ENCODE results near the gene PTPRU.

PTPRU gene

DNA sequence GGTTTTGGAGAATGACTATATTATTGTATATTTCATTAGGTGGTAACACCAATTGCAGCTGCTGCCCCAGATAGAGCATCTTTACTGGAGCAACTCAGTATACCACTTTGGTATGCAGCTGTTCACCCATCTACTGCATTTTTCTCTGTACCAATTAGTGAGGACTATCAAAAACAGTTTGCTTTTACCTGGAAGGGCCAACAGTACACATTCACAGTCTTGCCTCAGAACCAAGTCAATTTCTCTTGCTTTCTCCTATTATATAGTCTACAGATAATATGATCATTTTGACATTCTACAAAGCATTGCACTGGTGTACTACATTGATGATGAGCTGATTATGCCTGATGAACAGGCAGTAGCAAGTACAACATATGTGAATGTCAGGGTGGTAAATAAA lies 99.3 kb downstream of the PTPRU start:
- no peak for DNase-seq

DNA sequence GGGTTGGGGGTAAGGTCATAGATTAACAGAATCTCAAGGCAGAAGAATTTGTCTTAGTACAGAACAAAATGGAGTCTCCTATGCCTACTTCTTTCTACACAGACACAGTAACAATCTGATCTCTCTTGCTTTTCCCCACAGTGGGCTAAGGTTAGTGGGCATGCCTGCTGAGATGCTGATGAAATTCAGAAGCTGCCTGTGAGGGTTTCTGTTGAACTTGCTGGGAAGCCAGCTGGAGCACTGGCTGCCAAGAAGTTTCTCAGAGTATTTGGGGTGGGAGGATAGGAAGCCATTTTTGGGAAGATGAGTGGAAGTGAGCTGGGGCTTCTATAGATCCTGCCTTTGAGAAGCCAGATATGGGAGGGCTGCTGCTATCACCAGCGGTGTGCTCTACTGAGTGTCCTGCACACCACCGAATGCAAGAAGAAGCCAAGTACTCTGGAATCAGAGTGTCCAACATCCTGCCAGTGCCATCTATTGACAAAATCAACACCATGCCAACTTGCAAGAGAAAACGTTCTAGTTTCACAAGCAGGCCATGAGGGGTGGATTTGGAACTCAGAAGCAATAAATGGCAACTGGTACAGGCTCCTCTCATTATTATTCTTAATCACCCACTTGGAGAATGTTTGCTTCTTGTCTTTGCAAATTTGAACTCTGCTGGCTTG lies 102.7 kb downstream of the PTPRU start:
- no peak for DNase-seq

DNA sequence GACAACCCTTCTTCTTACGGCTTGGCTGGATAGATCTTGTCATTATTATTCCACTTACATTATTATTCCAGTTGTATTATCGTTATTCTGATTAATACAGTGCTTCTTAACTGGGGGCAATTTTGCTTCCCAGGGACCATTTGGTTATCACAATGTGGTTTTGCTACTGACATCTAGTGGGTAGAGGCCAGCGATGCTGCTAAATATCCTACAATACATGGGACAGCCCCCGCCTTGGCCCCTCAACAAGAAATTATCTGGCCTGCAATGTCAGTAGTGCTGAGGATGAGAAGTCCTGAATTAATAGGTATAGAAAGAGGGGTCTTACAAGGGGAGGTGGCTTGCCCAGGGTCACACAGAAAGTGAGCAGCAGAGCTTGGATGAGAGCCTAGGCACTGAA lies 105.6 kb downstream of the PTPRU start:
- DNase-seq: no peak

DNA sequence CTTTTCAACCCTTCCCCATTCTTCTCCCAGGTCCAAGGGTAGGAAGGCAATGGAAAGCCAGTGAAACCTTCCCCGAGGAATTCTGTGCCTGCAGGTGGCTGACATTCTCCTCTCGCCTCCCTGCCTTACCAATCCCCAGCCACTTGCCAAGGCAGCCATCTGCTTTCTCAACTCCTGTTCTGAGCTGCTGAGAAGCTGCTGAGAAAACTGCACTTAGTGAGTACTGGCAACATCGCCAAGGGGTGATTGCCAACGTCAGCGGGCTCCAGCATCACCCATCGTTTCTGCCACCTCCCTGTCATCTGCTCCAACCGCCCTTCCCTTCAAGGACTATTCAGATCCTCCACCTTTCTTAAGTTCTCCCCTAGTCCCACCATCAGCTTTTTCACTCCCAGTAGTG lies 106.0 kb downstream of the PTPRU start:
- DNase-seq: no peak

DNA sequence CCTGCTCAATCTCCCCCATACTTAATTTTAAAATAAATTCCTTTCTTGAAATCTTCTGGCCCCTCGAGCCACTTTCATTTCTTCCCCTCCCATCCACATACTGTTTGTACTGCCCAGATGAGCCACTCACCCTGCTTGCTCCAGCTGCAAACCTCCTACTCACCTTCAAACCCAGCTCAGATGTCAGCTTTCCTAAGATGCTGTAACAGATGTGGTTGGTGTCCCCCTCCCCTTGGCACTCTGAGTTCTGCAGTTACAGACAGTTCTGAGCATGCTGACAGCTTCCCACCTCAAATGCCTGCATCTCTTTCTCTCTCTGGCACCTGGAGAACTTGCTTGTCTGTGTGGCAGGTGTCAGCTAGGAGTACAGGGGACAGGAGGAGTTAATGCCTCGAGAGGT lies 106.7 kb downstream of the PTPRU start:
- no peak for DNase-seq

DNA sequence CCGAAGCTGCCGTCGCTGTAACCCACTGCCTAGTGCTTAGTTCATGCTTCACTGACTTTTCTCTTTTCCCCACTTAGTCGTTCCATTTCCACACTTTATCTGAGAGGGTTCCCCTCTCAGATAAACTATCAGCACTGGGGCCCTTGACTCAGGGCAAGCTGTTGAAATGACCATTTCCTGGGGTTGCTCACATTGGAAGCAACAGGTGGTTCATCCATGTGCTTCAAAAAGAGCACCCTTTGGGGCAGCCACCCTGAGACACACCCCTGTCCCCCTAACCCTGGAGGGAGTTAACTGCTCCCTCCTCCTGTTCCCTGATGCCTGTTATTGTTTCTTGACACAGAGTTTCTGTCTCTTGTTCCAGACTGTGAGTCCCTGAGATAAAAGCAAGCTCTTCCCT lies 107.2 kb downstream of the PTPRU start:
- DNase-seq: no peak

DNA sequence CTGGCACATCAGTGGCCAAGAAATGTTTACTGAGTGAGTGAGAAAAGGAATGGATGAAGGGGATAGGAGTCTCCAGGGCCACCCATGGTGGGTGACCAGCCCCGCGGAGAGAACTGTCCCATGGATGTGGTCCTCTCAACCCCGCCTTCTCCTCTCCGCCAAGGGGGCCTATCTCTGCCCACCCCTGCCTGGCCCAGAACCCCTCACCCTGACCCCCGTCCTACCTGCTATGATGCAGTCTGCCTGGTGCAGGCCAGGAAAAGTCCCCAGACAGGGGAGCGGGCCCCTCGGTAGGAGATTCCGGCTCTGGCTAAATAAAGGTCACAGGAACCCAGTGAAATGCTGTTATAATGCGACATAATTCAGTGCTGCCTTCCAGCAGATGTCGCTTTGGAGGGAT lies 107.6 kb downstream of the PTPRU start:
- no peak for DNase-seq

DNA sequence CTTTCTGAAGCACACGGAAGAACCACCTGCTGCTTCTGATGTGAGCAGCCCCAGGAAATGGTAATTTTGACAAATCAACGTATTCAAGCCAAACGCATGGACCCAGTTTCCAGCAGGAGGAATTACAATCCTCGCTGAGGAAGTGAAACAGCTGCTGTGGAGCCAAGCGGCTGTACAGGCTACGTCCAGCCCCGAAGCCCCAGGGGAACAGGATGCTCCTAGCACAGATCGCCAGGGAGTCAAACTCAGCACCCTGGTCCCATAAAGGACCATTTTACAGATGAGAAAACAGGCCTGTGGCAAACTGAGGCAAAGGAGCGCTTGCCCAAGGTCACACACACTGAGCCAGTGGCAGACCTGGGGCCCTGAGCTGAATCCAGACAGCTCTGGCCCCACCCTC lies 108.0 kb downstream of the PTPRU start:
- no peak for DNase-seq

DNA sequence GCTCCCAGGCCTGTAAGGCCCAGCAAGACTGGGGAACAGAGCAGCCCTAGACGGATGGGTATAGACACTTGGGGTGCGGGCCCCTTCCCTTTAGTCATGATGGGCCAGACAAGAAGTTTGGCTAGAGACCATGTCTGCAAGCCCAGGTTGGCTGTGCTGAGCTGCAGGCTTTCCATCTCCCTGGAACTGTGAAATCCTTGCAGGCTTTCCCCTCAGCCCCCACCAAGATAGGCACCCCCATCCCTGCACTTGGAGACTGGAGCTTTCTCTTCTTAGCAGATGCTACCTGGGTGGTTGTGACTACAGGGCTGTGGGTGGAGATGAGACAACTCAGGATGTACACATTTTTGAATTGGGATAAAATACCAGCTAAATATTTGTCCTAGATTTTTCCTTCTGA lies 110.3 kb downstream of the PTPRU start:
- no peak for DNase-seq

DNA sequence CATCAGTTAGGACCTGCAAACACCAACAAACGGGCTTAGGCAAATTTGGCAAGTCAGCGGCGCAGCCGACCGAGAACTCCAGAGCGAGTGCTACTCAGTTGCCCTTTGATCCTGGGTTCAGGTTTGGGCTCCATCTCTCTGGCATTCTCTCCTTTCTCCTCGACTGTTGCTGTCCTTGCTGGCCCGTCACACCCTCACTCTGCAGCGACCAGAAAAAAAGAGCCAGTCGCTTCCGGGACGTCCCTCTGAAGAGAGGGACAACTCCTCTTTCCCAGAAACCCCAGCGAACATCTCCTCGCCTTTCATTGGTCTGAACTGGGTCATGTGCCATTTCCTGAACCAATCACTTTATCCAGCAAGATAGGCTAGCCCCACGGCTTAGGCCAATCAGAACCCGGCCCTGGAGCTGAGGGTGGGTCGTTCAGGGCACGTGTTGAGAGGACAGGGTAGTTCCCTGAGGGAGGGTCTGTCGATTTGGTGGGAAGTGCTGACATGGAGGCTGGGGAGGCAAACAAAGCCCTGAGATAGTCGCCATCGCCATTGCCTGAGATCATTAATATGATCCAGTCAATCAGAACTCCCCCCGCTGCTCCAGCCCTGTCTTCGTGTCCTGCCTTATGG lies 113.7 kb downstream of the PTPRU start:
- no peak for DNase-seq

DNA sequence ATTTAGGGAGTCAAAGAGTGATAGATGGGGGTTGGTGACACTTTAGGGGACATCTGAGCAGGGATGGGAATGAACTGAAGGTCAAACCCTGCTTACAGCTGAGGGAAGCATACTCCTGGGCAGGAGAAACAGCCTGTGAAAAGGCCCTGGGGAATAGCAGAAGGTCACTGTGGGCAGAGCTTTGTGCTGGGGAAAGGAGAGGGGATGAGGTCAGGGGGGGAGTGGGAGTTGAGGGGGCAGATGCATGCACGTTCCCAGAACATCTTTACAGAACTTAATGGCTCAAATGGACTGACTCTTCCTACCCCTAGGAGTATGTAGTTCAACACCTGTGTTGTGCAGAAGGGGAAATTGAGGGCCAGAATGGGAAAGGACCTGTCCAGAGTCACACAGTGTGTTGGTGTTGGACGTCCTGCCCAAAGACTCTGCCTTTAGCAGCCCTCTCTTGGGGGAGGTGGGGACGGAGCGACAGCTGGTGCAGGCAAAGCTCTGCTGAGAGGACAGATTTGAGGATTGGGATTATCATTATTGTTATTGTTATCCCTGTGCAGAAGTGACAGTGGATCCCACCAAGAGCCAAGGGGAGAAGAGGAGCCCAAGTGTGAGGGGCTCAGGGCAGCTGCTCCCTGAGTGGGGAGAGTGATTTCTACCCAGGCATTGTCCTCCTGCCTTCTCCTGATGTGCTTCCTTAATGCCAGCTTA lies 116.5 kb downstream of the PTPRU start:
- no peak for DNase-seq

DNA sequence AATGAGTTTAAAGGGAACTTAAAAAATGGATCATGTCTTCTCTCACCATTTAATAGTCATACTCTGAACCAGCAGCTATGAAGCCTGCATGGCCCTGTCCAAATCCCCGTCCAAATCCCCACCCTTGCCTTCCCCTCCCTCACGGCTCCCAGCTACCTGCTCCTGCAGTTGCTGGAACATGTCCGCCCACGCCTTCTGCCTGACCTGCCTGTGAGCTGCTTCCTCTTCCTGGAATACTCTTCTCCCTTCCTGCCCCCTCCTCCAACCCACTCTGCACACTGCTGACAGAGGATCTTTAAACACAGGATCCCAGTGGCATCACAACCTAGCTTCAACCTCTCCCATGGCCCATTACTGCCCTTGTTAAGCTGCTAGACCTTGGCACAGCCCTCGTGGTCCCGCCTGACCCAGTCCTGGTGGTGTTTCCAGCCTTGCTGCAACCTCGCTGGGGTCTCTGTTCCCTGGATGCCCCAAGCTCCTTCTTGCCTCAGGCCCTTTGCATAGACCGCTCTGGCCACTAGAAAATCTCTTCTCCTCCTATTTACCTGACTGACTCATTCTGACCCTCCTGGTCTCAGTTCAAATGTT lies 118.3 kb downstream of the PTPRU start:
- DNase-seq: no peak

DNA sequence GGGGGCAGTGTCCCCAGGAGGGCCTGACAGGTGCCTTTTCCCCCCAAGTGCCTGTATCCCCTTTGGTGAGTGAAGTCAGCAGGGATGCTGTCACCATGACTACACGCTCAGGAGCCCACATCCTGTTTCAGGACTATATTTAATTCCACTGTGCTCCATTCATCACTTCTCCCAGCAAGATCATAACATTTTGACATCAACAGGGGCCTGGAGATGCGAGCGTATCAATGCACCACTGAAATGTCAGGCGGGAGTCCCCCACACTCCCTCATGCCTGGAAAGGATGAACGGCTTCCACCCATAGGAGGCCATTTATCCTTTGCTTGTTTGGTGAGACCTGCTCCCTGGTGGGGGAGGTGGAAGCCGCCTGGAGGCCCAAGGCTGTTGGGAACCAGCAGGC lies 119.1 kb downstream of the PTPRU start:
- DNase-seq: no peak

DNA sequence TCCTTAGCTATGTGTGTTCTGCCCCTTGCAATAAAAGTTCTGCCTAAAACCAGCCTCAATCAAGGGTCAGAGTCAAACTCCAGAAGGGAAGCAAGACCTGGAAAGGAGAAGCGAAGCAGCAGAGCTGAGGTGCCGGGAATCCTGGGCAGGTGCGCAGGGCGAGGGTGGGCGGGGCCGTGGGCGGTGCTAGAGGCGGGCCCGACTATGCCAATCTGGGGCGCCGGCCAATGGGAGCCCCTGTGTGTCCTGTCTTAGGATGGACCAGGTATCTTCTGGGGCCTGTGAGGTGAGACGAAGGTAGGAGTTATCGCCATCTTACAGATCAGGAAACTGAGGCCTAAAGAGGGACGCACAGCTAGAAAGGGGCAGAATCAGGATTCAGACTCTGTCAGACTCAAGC lies 120.3 kb downstream of the PTPRU start:
- no peak for DNase-seq

DNA sequence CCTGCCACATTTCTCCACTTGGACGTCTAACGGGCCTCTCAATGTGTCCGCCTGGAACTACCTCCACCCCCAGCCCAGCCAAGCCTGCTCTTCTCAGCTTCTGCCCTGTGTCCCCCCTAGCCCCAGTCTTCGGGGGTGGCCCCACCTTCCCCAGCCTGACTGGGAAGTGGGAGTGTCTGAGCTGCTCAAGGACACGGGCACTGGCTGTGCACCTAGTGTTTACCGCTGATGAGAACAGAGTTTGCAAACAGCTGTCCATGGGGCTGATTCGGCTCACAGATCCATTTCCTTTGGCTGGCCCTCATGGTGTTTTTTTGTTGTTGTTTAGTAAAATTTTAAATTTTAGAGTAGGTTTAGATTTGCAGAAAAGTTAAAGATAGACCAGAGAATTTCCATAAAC lies 121.1 kb downstream of the PTPRU start:
- DNase-seq: no peak

DNA sequence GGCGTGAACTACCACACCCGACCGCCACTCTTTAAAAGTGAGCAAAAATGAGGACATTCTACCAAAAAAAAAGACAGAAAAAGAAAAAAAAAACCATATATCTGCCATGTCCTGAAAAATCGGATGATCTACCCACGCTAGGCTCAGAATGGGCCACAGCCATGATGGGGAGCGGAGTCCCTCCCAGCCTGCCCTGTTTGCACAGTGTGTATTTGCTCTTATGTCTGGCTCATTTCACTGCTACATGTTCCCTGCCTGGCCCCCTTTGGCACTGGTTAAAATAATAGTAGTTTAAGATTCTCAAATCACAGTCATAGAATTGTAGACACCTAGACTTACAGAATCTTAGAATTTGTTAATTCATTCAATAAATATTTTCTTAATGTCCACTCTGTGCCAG lies 121.9 kb downstream of the PTPRU start:
- no peak for DNase-seq

DNA sequence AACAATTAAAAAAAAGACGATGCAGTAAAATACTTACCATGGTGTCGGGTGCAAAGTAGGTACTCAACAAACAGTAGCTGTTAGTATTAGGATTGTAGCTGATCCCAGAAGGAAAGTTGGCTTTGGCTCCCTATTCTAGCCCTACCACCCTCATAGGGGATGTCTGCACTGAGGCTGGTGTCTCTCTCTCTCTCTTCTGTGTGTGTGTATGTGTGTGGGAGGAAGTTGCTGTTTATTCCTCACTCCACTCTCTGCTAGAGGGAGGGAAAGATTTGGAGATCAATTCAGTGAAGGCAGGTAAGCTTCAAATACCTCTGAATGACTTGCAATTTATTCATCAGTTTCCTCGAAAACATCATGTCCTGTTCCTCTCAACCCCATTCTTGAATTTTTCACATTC lies 124.4 kb downstream of the PTPRU start:
- no peak for DNase-seq

DNA sequence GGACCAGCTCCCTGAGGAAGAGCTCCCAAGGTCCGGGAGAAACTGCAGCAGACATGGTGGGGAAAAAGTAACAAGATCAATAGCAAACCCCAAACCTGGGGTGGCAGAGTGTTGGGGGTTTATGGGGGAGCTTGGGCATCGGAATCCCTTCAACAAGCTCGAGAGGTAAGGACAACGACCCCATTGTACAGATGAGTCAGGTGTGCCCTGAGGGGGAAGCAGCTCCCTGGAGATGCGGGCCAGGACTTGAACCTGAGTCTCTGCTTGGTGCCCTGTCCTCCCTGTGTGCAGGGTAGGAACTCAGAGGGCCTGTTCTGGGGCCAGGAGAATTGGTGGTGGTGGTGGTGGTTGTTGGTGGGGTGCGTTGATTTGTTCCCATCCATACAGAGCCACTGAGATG lies 125.4 kb downstream of the PTPRU start:
- no peak for DNase-seq

DNA sequence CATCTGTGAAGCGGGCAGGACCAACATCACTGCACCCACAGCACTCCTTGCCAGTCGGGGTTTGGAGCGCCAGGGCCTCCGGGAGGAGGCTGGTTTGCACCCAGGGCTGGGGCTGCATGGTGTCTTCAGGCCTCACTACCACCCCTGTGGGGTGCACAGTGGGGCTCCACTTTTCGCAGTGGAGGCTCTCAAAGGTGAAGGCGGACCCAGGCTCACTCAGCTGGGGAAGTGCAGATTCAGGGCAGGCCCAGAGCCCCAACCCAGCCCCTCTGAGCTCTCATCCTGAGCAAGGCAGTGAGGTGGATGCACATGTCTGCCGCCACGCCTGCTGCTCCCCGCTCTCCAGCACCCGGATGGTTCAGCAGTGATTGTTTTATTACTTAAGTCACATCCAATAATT lies 125.8 kb downstream of the PTPRU start:
- no peak for DNase-seq

DNA sequence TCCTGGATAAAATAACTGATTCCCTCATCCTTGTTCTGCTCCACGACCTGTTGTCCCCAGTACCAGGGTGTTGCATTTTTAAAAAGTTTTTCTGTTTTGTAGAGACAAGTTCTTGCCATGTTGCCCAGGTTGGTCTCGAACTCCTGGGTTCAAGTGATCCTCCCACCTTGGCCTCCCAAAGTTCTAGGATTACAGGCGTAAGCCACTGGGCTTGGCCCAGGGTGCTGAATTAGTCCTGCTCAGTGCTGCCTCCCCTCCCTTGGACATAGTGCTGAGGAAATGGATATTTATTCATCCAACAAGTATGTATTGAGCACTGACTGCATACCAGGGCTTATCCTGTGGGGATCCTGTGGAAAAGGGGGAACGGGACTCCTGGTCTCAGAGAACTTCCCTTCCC lies 126.4 kb downstream of the PTPRU start:
- no peak for DNase-seq

DNA sequence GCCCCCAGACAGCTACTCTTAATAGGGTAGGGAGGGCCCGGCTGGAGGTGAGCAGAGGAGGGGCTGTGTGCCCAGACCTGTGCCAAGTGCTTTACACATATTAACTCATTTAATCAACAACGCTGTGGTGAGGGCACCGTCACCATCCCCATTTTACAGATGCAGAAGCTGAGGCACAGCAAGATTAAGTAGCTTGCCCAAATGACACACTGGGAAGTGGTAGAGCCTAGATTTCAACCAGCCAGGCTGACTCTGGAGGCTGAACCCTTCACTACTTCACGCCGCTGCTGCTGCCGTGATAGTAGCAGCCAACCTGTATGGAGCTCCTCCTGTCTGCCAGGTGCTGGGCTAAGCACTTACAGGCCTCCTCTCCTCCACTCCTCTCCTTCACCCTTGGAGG lies 127.2 kb downstream of the PTPRU start:
- DNase-seq: no peak

DNA sequence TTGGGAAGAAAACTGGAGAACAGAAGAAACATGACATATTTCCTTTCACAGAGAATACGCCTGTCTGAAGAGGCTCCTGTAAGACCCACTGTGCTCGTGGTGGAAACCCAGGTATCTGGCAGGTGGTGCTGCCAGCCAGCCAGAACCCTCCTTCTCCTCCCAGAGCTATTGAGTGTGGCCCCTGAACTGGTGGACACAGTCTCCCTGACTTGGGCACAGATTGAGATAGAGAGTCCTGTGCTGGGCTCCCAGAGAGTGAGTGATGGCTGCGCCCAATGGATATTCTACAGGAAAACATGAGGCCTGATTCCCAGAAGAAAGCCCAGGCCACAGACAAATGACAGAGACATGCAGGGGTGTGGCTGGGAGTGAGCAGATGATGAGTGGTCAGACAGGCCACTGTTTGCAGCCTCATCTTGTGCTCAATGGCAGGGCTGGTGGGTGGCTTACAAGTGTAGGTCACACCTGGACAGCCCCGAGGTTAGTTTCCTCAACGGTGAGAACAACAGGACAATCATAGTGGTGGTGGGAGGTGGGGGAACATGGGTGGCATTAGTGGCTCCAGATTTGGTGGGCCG lies 127.9 kb downstream of the PTPRU start:
- no peak for DNase-seq

DNA sequence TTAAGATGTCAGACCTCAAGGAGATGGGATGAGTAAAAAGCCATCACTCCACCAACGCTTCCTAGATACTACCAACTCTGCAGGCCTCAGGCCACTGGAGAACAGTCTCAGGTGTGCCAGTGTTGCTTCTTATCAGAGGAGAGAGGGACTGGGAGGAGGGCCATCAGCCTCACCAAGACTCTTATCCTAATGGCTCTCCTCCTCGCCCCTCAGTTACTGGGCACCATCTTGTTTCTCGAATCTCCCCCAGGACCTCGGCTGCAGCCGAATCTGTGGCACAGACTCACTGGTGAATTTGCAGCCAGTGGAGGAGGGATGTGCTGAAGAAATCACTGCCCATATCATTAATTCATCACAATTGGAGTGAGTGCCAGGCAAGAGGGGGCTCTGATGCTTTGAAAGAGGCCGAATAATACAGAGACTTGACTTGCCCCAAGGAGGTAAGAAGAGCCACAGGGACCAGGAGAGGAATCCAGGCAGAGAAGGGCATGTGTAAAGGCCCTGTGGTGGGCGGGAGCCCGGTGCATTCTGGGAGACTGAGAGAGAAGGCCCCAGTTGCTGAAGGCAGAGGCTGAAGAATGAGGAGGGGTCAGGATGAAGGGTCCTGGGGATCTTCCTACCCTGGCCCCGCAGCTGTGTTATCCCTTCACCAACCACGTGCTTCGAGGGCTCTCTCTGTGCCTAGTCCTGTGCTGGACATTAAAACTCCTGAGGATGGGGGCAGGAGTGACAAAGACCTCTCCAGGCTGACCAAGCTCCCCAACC lies 129.8 kb downstream of the PTPRU start:
- no peak for DNase-seq
